CD4-positive, alpha-beta T cell treated with Interleukin-17A for 1 hour (primary cell): ENCODE data around the gene FCHSD2.

ENCODE experiments used
- DNase-seq: peaks from one replicate; pipeline ENCODE4 v3.0.0-alpha.2; 2020

Gene FCHSD2

DNA sequence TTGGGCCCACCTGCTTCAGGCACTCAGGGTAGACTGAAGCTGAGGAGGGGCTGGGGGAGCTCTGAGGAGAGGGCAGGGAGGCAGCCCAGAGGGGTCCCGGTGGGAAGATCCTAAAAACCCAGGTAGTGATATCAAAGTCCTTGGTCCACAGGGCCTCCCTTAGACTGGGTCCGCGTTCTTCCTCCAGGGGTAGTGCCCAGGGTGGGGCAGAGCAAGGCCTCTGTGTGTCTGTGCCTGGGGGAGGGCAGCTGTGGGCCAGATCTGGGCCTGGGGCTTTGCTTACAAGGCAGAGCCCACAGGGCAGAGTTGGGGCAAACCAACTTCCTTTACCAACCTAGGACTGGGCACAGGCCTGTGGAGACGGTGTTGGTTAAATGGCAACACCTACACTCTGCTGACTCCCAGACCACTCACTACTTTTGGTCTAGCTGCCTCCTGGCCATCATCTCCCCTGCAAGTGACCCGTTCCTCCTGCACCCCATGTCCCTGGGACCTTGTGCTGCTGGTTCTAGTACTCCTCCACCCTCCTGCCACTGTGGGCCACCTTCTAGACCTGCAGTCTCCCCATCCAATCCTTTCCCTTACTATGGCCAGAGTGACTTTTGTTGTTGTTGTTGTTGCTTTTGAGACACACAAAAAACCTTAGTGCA is 312.1 kb downstream of the FCHSD2 start:
- no peak for DNase-seq

DNA sequence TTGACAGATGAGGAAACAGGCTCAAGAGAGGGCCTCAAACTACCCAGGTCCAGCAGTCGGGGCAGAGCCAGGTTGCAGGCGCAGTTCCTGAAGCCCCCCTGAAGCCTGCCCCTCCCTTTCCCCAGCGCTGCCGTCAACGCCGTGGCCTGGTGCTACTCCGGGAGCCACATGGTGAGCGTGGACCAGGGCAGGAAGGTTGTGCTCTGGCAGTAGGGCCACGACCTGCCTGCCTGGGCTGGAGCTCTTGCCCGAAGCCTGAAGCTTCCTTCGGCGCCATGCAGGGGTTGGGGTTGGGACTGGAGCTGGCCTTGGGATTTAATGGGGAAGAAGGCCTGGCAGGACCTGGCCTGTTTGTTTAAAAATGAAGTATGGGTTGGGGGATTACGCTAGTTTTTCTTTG is 312.9 kb downstream of the FCHSD2 start:
- no peak for DNase-seq

DNA sequence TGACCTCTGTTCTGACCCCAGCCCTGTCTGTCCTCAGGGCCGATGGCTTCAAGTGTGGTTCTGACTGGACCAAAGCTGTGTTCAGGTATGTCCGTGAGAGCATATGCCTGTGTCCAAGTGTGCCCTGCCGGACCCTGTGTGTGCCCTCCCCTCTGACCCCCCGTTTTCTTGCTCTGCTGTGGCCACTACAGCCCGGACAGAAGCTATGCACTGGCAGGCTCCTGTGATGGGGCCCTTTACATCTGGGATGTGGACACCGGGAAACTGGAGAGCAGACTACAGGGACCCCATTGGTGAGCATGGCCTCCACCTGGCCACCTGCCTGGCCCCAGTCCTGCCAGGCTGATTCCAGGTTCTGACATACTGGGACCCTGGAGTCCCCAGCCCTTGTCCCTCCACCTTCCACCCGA is 313.4 kb downstream of the FCHSD2 start:
- DNase-seq = no peak

DNA sequence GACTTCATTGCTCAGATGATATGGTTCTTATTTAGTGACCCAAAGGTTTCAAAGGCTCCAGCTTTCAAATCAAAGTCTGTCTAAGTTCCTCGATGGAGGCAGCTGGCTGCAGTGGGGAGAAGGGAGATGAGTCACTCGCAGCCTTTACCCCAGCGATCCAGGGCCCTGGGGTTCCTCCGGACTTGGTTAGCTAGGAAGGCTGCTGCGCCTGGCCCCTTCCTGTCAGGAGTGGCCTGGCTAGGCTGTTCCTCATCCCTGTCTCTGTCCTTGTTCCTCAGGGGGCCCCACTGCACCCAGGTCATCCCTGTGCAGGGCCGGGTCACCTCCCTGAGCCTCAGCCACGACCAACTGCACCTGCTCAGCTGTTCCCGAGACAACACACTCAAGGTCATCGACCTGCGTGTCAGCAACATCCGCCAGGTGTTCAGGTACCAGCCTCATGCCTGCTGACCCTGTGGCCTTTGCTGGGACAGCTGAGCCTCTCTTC is 314.0 kb downstream of the FCHSD2 start:
- DNase-seq = no peak

DNA sequence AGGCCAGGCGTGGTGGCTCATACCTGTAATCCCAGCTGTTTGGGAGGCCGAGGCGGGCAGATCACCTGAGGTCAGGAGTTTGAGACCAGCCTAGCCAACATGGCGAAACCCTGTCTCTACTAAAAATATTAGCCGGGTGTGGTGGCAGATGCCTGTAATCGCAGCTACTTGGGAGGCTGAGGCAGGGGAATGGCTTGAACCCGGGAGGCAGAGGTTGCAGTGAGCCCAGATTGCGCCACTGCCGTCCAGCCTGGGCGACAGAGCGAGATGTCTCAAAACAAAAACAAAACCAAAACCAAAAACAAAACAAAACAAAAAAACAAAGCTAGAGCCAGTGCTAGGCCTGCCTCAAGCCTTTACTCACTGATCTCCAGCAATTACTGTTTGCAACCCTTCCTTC is 314.5 kb downstream of the FCHSD2 start:
- peak; percentile 34 for DNase-seq

DNA sequence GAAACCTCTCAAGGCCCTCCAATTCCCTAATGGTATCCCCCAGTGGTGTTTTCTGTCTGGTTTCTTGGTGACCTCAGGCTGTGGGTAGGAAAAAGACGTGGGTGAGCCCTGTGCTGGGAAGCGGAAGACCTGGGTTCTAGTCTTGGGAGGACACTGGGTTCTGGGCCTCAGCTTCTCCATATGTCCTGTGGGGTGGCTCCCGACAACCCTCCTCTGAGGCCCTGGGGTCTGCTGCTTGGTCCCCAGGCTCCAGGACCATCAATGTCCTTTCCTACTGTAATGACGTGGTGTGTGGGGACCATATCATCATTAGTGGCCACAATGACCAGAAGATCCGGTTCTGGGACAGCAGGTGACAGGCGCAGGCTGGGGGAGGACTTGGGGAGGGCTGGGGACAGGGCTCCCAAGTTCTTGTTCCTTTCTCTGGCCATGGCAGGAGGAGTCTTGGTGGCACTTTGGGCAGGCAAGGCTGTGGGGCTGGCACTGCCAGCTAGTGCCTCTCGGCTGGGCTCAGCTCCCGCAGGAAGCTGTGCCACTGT is 315.1 kb downstream of the FCHSD2 start:
- no peak for DNase-seq

DNA sequence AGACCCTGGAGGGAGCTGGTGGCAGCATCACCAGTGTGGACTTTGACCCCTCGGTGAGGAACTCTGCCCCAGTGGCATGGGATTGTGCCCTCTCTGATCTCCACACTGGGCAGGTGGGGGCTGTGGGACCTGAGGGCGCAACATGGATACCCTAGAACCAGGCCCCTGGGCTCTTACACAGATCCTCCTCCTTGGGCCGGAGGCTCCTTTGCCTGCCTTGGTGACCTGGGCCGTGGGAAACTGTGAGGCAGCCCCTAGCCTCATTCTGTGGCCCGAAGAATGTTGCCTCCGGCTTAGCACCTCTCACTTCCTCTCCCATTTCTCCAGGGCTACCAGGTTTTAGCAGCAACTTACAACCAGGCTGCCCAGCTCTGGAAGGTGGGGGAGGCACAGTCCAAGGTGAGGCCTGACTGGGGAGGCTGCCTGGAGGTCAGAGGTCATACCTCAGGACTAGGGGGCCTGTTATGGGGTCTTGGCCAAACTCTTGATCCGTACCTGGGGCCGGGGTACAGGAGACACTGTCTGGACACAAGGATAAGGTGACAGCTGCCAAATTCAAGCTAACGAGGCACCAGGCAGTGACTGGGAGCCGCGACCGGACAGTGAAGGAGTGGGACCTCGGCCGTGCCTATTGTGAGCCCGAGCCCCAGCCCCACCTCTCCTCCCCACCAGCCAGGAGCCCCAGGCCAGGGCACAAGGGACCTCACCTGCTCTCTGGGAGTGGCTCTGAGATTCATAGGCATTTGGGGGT is 315.8 kb downstream of the FCHSD2 start:
- no peak for DNase-seq

DNA sequence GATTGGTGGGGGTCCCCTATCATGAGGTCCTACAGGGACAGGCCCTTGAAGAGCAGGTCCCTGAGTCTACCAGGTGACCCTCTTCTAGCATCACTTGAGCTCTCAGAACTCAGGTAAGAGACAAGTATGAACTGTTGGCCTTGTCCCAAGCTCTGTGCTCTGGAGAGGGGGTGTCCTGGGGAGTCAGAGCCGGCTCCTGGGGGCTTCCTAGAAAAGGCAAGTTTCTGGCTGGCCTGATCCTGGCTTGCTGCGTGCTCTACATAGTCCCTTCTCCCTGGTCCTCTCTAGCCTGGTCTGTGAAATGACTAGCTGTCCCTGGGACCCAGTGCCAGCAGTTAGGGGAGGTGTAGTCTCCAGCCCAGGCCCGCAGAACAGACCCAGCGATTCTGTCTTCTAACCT is 316.5 kb downstream of the FCHSD2 start:
- no peak for DNase-seq

DNA sequence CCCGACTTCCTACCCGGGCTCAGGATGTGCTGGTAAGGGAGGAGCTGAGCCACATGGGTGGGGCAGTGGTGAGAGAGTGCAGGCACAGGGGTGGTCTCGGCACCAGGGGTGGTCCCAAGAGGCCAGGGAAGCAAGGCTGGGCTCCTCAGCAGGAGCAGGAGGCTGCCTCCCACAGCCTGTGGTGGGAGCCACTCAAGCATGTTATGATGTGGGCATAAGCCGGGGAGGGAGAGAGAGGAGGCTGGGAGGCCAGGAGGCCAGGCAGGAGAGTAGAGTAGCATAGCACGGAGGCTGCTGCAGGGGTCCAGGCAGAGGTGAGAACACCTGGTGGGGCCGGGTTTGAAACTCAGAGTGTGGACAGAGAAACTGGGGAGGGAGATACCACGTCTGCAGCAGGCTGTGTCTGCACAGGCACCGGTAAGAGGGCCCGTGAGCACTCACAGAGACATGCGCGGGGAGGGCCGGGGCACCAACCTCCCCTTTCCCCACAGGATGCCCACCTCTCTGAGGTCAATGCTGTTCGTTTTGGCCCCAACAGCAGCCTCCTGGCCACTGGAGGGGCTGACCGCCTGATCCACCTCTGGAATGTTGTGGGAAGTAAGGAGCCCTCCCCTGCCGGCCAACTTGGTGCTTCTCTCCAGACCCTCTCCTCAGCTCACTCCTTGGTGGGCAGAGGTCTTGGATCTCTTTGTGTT is 317.2 kb downstream of the FCHSD2 start:
- no peak for DNase-seq

DNA sequence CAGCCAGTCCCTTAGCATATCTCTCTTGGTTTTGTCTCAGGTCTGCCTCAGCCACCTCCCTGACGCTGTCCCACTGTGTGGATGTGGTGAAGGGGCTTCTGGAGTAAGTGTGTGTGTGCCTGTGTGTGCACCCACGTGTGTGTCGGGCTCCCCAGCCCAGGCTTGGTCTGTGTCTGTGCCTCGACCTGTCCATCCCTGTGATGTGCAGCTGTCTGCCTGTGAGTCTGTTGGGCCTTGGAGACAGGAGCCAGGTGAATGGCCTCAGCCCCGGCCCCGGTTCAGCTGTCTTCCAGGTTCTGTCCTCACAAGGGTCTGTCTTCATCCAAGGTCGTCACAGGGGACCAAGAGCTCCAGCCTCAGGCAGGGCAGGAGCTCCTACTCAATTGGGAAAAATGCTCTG is 318.1 kb downstream of the FCHSD2 start:
- no peak for DNase-seq

DNA sequence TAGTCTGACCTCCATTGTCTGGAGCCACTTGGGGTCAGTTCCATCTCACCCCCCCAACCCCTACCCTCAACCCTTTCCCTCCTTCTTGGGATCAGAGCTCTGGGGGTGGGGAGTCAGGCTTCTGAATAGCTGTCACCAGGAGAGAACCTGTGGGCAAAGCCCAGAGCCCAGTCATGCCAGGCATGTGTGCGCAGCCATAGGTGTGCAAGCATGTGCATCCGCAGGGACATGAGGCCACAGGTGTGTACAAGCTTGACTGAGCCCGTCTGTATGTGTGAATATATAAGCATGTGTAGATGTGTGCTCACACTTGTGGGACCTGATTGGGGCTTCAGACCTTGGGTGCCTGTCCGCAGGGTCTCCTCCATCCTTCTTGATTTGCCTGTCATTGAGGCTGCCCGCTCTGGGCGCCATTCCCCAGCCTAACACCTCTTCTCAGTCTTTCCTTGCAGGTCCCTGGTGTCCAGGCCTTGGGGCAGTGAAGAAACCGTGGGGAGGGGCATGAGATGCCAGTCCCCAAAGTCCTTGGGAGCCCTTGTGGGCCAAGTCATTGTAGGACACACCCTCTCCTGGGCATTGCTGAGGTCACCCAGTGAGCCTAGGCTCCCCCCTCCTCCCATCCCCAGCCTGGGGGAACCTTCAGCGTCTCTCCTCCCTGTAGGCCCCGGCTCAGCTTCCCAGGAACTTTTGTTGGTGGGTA is 318.9 kb downstream of the FCHSD2 start:
- no peak for DNase-seq

DNA sequence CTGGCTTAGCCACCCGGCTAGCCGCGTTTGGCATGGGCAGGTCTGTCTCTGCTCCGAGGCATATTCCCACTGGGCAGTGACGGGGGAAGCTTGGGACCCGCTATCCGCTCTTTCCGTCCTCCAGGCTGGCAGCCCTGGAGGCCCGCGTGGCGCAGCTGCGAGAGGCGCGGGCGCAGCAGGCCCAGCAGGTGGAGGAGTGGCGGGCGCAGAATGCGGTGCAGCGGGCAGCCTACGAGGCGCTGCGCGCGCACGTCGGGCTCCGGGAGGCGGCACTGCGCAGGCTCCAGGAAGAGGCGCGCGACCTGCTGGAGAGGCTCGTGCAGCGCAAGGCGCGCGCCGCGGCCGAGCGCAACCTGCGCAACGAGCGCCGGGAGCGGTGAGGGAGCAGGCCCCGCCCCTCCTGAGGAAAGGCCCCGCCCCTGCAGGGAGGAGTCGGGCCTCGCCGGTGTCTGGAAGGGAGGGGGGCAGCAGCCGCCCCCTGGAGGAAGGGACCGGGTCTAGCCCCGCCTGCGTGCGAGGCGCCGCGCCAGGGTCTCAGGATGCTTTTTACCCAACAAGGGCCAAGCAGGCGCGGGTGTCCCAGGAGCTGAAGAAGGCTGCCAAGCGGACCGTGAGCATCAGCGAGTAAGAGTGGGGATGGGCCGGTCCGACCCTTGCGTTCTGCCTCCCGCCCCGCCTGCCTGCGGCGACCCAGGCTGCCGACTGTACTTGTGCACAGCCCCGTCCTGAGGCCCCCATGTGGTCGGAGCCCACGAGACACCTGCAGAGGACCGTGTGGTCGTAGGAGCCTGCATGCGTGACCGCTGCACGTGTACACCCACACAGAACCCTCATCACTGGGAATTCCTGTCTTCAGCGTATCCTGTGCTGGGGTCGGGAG is 320.0 kb downstream of the FCHSD2 start:
- peak; percentile 95 for DNase-seq

DNA sequence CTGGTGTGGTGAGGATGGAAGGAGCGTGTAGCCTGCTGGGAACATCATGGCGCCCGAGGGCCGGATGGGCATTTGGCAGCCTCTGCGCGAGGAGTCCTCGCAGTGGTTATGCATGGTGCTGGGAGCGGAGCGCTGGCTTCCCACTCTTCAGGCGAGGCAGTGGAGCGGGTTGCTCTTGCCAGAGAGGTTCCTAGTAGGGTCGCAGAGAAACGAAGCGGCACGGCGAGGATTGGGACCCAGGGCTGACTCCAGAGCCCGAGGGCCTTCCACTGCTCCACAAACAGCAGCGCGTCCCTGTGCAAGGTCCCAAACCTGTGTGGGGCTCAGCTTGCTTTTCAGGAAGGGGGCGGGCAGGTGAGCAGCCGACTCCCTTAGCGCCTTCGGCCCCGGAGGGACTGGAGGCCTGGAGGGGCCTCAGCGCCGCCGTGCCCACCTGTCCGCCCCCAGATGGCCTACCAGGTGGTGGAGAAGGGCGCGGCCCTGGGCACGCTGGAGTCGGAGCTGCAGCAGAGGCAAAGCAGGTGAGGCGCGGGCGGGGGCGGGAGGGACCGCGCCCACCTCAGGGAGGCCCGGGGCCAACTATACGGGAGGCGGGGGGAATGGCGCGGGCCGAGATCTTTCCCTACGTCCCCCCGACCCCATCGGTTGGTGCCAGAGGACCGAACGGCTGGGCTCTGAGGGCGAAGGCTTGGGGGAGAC is 320.7 kb downstream of the FCHSD2 start:
- no peak for DNase-seq

DNA sequence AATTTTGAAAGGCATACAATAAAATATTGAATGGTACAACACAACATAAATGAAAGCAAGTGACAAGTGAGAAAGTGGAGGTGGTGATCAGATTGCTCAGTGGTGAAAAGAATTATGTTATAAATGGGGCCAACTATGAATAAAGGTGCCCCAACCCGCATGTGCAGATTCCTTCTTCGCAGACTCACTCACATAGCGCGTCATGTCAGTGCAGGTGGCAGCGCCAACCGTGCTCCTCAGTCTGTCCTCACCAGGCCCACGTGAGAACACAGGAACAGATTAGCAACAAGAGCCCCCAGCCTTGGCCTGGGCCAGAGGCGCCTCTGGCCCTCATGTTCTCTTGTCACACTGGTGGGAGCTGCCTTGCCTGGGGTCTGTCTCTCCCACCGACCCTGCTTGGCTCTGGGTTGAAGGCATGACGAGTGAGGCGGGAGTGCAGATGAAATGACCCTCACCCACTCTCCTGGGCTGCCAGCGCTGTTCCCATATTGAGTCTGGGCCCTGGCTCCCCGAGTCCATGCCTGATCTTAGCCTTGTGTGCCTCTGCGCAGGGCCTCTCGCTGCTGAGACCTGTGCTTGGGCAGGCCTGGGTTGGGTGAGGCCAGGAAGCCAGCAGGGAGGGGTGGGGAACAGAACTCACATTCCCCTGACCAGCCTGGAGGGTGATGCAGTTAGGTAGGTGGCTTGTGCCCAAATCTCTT is 321.5 kb downstream of the FCHSD2 start:
- DNase-seq = no peak

DNA sequence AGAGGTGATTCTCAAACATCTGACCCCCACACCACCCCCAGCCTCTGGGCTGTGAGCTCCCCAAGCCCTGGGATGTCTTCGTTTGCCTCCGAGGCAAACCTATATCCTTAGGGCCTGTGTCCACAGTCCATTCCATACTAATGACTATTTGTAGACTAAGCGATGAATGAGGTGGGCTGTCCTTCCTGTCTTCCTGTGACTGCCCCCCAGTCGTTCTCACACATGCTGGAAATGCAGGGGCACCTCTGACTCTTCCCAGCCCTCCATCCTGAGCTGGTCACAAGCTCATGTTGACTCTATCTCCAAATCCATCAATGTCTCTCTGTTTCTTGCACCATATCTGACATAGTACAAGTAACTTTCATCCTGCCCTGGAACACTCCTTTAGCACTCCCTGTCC is 323.1 kb downstream of the FCHSD2 start:
- no peak for DNase-seq

DNA sequence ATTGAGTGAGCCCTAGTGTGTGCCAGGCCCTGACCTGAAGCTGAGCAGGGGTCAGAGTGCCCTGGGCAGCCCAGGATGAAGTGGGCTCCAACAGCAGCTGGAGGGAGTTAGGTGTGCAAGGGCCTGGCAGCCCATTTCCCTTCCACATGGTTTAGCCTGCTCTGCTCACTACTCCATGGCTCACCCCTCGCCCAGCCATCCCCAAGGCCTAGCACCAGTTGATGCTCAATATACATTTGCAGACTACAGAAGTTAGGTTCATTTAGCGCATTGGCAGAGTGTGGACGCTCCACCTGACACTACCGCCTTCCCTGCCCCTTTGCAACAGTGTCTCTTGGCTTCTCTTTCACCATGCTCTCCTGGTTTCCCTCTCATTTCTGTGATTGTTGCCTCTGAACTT is 324.2 kb downstream of the FCHSD2 start:
- no peak for DNase-seq

DNA sequence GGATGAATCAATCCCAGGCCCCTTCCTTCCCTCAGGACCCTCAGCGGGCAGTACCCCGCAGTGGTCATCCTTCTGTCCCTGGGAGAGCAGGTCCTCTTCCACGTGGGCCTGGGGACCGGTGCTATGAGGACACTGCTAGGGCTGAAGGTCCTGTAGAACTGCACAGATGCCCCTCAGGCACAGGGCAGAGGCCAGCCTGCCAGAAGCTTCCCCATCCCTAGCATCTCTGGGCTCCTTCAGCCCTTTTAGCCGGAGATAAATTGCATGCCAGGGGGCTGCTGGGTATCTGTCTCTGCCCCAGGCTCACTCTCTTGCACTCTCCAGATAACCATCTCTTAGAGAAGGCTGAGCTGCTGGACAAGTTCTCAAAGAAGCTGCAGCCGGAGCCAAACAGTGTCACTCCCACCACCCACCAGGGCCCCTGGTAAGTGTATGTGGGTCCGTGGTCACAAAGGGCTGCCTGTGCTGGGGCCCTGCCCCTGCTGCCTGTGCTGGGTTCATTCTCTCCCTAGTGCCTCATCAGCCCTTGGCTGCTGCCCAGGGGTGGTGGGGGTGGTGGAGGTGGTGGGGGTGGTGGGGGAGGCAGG is 325.6 kb downstream of the FCHSD2 start:
- no peak for DNase-seq

DNA sequence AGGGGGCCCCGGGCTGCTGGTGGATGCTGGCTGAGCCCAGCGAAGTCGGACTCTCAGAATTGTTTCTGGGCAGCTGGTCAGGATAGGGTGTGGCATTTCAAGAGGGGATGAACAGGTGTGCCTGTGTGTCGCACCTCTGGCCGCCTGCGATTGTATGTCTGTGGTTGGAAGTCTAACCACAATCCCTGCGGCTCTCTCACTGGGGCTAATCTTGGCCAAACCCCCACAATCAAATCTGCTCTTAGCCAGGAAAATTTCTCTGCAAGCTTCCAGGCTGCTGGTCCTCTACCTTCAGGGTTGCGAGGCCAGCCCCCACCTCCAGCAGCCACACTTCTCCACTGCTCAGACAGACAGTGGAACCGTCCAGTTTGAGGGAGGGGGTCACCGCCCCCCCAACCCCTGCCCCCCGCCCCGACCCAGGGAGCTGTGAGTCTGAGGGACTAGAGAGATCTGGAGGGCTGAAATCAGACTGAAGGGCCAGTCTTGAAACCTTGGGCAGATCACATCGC is 327.0 kb downstream of the FCHSD2 start:
- no peak for DNase-seq

DNA sequence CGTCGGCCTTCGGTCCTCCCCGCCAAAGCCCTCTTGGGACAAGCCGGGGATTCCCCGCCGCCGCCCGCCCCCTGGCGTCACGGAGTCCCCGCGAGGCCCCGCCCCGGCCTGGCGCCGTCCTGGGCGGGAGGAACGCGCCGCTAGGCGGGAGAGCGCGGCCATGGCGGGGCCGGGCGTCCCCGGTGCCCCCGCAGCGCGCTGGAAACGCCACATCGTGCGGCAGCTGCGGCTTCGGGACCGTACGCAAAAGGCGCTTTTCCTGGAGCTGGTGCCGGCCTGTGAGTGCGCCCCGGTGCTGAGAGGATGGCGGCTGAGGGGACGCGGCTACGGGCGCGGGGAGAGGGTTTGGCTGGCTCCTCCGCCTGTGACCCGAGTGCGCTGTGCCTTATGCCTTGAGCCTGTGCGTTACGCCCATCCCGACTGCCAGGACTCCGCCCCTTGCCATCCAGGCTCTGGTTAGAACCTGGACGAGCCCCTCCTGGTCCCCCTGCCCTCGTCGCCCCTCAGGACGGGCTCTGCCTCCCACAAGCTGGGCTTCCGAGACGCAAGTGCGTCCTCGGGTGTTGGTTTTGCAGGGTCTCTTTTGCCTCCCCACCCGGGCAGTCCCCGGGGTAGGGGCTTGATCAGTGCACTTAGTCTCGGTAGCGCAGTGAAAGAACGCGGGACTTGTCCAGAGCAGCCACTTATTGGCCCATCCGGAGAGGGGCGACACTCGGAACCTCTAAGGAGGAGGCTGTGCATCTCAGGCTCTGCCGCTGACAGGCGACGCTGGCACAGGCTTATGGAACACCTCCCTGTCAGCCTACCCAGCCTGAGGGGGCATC is 327.6 kb downstream of the FCHSD2 start, which contains the start of gene ATG16L2:
Gene ATG16L2, plus strand, starts transcription at position 126 of the 824 bp plus-strand sequence. Its CDS starts 35 bp downstream, at position 161.
- peak; percentile 90 for DNase-seq
